Neural crest cell (in vitro differentiated cells): ENCODE data around the gene CXCR2. TPM values are rescaled to one million over a fixed set of nuclear protein-coding genes. Genes with fewer than 3 reads are reported as not detected.
A peak's percentile ranks its signal among the peaks of the same experiment; 100 is the strongest.

Experiments used
- DNase-seq: peaks from one replicate; pipeline ENCODE4 v3.0.0; 2021; ENCODE audit warnings: low read depth, mixed read lengths, low spot score
- H3K27ac Mint-ChIP-seq: one replicate; pipeline ENCODE4 v1.8.0; 2021; ENCODE audit warnings: mild to moderate bottlenecking, mixed read lengths; ENCODE audit not compliant: unreplicated experiment
- H3K27me3 Mint-ChIP-seq: 2 replicates; pipeline ENCODE4 v1.8.0; 2021; ENCODE audit warnings: low read depth, mild to moderate bottlenecking, mixed read lengths
- H3K36me3 Mint-ChIP-seq: 2 replicates; pipeline ENCODE4 v1.8.0; 2021; ENCODE audit warnings: low read depth, mild to moderate bottlenecking, mixed read lengths
- H3K4me1 Mint-ChIP-seq: 2 replicates; pipeline ENCODE4 v1.8.0; 2021; ENCODE audit warnings: mixed read lengths
- H3K4me3 Mint-ChIP-seq: one replicate; pipeline ENCODE4 v1.8.0; 2021; ENCODE audit warnings: mild to moderate bottlenecking, mixed read lengths
- H3K9me3 Mint-ChIP-seq: 2 replicates; pipeline ENCODE4 v1.8.0; 2021; ENCODE audit warnings: mixed read lengths
- CTCF ChIP-seq: fragments of 200-600 bp; sonication (generic); conservative IDR thresholded peaks from 2 replicates; pipeline ENCODE4 v1.5.0; 2021; ENCODE audit warnings: antibody characterized with exemption, mild to moderate bottlenecking
- long read RNA-seq: library from polyadenylated mRNA; unstranded; transcript quantifications from one replicate; pipeline ENCODE4 v2.0.0, GENCODE V29; 2020
- total RNA-seq: library from RNA; stranded (reverse); gene quantifications from 2 replicates; pipeline ENCODE4 v1.2.1, GENCODE V29; 2021

The CXCR2 gene
- total RNA-seq, result not detected in 2 replicates
- long read RNA-seq, result 0 reads

- H3K4me3 Mint-ChIP-seq, result no peak within 1 kb of the TSS
- H3K9me3 Mint-ChIP-seq, result peaks cover 6% of the 10 kb centered on the region
- H3K4me1 Mint-ChIP-seq, result peaks cover 5% of the 10 kb centered on the region
- H3K27me3 Mint-ChIP-seq, result peaks cover 11% of the 10 kb centered on the region
- H3K27ac Mint-ChIP-seq, result peak within 1 kb of the TSS; percentile 0
- DNase-seq, result no peak
- TF ChIP-seq CTCF, result no peak
- H3K36me3 Mint-ChIP-seq, result peaks cover 3% of the 10 kb centered on the region
Measured at GRCh38 chr2:218125626-218126080, at the start of gene CXCR2. TSS of gene CXCR2 (plus strand) at chr2:218126028. CDS start at chr2:218134802, 8,774 bp downstream.

GRCh38 chr2:218077464-218078216, 48.2 kb upstream of the CXCR2 start:
- Mint-ChIP-seq H3K36me3 (no peaks in the 10 kb centered on the region), H3K9me3 (peaks cover 3% of the 10 kb centered on the region), H3K4me3 (no peak overlapping the region), H3K27ac (no peak overlapping the region), H3K4me1 (no peaks in the 10 kb centered on the region), H3K27me3 (no peaks in the 10 kb centered on the region)
- DNase-seq, result no peak
- TF ChIP-seq CTCF, result no peak

GRCh38 chr2:218079943-218080913, 45.6 kb upstream of the CXCR2 start:
- no peak for DNase-seq

GRCh38 chr2:218081063-218081462, 44.8 kb upstream of the CXCR2 start:
- no peaks in the 10 kb centered on the region for H3K36me3 Mint-ChIP-seq
- peaks cover 8% of the 10 kb centered on the region for H3K9me3 Mint-ChIP-seq
- DNase-seq, result no peak
- H3K4me1 Mint-ChIP-seq, result no peaks in the 10 kb centered on the region
- no peak overlapping the region for H3K27ac Mint-ChIP-seq
- no peak overlapping the region for H3K4me3 Mint-ChIP-seq
- TF ChIP-seq CTCF, result no peak
- peaks cover 9% of the 10 kb centered on the region for H3K27me3 Mint-ChIP-seq

More at GRCh38 chr2:218079943-218080913, 45.6 kb upstream of the CXCR2 start:
- no peak for TF ChIP-seq CTCF
- Mint-ChIP-seq H3K27me3 (peaks cover 3% of the 10 kb centered on the region), H3K9me3 (peaks cover 7% of the 10 kb centered on the region), H3K36me3 (no peaks in the 10 kb centered on the region), H3K4me1 (no peaks in the 10 kb centered on the region), H3K4me3 (no peak overlapping the region), H3K27ac (peak overlapping the region; percentile 5)

- no peaks in the 10 kb centered on the region for H3K36me3 Mint-ChIP-seq
- no peaks in the 10 kb centered on the region for H3K4me1 Mint-ChIP-seq
- peaks cover 14% of the 10 kb centered on the region for H3K27me3 Mint-ChIP-seq
- no peak overlapping the region for H3K27ac Mint-ChIP-seq
- H3K4me3 Mint-ChIP-seq, result no peak overlapping the region
- peaks cover 14% of the 10 kb centered on the region for H3K9me3 Mint-ChIP-seq
- no peak for TF ChIP-seq CTCF
- no peak for DNase-seq
Measured at GRCh38 chr2:218081695-218082094, 44.1 kb upstream of the CXCR2 start.
